Fibroblast of lung (primary cell): ENCODE results near the gene PLA2G4B. TPM values are rescaled to one million over a fixed set of nuclear protein-coding genes. Genes with fewer than 3 reads are reported as not detected.

Experiments
- DNase-seq, 2 donors: peaks; one replicate each; pipeline versions ENCODE4 v3.0.0 to v3.0.0-alpha.2; 2010; ENCODE audit warnings: low read depth in 2 of 2
- H2AFZ ChIP-seq: 2 replicates; pipeline ENCODE4 v1.5.1; 2012; ENCODE audit warnings: low read length, control low read depth, inconsistent platforms
- H3K27ac ChIP-seq: 2 replicates; pipeline ENCODE4 v1.5.1; 2011; ENCODE audit warnings: low read length, control low read depth; ENCODE audit not compliant: insufficient read depth
- H3K27me3 ChIP-seq: 2 replicates; pipeline ENCODE4 v1.5.1; 2011; ENCODE audit warnings: mild to moderate bottlenecking, low read length; ENCODE audit not compliant: control insufficient read depth, insufficient read depth
- H3K36me3 ChIP-seq: 2 replicates; pipeline ENCODE4 v1.5.1; 2011; ENCODE audit warnings: low read length; ENCODE audit not compliant: control insufficient read depth, insufficient read depth
- H3K4me1 ChIP-seq: 2 replicates; pipeline ENCODE4 v1.5.1; 2011; ENCODE audit warnings: low read length; ENCODE audit not compliant: control insufficient read depth, insufficient read depth; ENCODE audit errors: extremely low read depth
- H3K4me2 ChIP-seq: 2 replicates; pipeline ENCODE4 v1.5.1; 2011; ENCODE audit warnings: low read length, control low read depth; ENCODE audit not compliant: insufficient read depth; ENCODE audit errors: extremely low read depth
- H3K4me3 ChIP-seq, 4 experiments: fragments of 200-600 bp in 1 of 4; sonication (generic) in 1 of 4; replicated peaks in 1 of 4; 2 replicates each; pipeline ENCODE4 v1.5.1; 2011 to 2016; ENCODE audit warnings: low read length in 4 of 4, low read depth in 3 of 4, mild to moderate bottlenecking in 3 of 4, control low read depth in 2 of 4, inconsistent platforms in 1 of 4, mixed read lengths in 1 of 4; ENCODE audit not compliant: insufficient read depth in 1 of 4; ENCODE audit errors: control extremely low read depth in 1 of 4
- H3K79me2 ChIP-seq: 2 replicates; pipeline ENCODE4 v1.5.1; 2012; ENCODE audit warnings: mild to moderate bottlenecking, low read length, inconsistent platforms; ENCODE audit not compliant: control insufficient read depth, insufficient read depth
- H3K9ac ChIP-seq: 2 replicates; pipeline ENCODE4 v1.5.1; 2011; ENCODE audit warnings: mild to moderate bottlenecking, low read length, control low read depth; ENCODE audit not compliant: insufficient read depth
- H3K9me3 ChIP-seq: 2 replicates; pipeline ENCODE4 v1.5.1; 2012; ENCODE audit warnings: low read depth, low read length; ENCODE audit not compliant: control insufficient read depth, insufficient read depth
- H4K20me1 ChIP-seq: 2 replicates; pipeline ENCODE4 v1.5.1; 2011; ENCODE audit warnings: low read length; ENCODE audit not compliant: control insufficient read depth, insufficient read depth; ENCODE audit errors: extremely low read depth
- EZH2 ChIP-seq: IDR thresholded peaks from 2 replicates; pipeline ENCODE4 v1.5.1; 2012; ENCODE audit warnings: low read length, control low read depth, mild to moderate bottlenecking; ENCODE audit errors: missing control alignments
- polyA plus RNA-seq, 2 donors: library from polyadenylated mRNA; depleted of rRNA in 1 of 2; stranded (reverse) in 1 of 2; unstranded in 1 of 2; fragments of >200 nt; gene quantifications; 2 replicates each; pipeline ENCODE4 v1.2.1, GENCODE V29; 2011 to 2012; ENCODE audit warnings: missing spikeins in 1 of 2
- total RNA-seq: library from RNA; depleted of rRNA; stranded (reverse); fragments of >200 nt; gene quantifications from 2 replicates; pipeline ENCODE4 v1.2.1, GENCODE V29; 2014
- TF ChIP-seq, protein P1 (sequence below), 2 donors: IDR thresholded peaks in 1 of 2; conservative IDR thresholded peaks in 1 of 2; 1 replicate in 1 of 2; 2 replicates in 1 of 2; pipeline ENCODE4 v1.5.1; 2011 to 2012; ENCODE audit warnings: low read length in 2 of 2, control low read depth in 1 of 2, inconsistent platforms in 1 of 2, low read depth in 1 of 2, mild to moderate bottlenecking in 1 of 2

PLA2G4B gene
- total and polyA plus RNA-seq, 2 donors (not counting 1 experiment from before 2014, with no cell fraction given): 0.99 to 1.2 TPM

DNA sequence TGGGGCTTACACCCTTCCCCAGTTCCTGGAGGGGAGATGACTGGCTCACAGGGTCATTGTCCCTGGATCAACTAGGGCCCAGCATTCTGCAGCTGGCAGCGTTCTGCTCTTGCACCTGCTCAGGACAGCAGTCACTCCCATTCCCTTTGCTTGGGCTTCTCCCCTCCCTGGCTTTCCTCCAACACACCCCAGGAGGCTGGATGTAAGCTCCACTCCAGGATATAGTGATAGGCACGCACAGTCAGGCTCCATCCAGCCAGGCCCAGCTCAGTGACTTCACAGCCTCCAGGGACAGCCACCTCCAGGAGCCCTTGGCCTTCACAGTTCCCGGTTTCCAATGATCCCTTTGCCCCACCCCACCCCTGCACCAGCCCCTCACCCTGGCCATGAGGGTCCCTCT, 53.3 kb downstream of the PLA2G4B start:
- Histone ChIP-seq H3K9me3 (no peaks in the 10 kb centered on the region), H3K79me2 (no peaks in the 10 kb centered on the region), H2AFZ (no peak overlapping the region), H3K9ac (no peak overlapping the region), H3K4me2 (no peak overlapping the region), H3K4me1 (peaks cover 11% of the 10 kb centered on the region), H3K27ac (no peak overlapping the region), H3K27me3 (no peaks in the 10 kb centered on the region), H3K4me3 (no peak overlapping the region), H3K36me3 (no peaks in the 10 kb centered on the region), H4K20me1 (no peaks in the 10 kb centered on the region)
- no peak for DNase-seq
- no peak for TF ChIP-seq EZH2
- TF ChIP-seq, protein P1, sequence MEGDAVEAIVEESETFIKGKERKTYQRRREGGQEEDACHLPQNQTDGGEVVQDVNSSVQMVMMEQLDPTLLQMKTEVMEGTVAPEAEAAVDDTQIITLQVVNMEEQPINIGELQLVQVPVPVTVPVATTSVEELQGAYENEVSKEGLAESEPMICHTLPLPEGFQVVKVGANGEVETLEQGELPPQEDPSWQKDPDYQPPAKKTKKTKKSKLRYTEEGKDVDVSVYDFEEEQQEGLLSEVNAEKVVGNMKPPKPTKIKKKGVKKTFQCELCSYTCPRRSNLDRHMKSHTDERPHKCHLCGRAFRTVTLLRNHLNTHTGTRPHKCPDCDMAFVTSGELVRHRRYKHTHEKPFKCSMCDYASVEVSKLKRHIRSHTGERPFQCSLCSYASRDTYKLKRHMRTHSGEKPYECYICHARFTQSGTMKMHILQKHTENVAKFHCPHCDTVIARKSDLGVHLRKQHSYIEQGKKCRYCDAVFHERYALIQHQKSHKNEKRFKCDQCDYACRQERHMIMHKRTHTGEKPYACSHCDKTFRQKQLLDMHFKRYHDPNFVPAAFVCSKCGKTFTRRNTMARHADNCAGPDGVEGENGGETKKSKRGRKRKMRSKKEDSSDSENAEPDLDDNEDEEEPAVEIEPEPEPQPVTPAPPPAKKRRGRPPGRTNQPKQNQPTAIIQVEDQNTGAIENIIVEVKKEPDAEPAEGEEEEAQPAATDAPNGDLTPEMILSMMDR (conservative IDR thresholded peaks at IDR 0.05 in 1 of 2, IDR thresholded peaks at IDR 0.05 in 1 of 2; ENCODE audit: low read depth in 1 of 2, low read length in 2 of 2): no peak

DNA sequence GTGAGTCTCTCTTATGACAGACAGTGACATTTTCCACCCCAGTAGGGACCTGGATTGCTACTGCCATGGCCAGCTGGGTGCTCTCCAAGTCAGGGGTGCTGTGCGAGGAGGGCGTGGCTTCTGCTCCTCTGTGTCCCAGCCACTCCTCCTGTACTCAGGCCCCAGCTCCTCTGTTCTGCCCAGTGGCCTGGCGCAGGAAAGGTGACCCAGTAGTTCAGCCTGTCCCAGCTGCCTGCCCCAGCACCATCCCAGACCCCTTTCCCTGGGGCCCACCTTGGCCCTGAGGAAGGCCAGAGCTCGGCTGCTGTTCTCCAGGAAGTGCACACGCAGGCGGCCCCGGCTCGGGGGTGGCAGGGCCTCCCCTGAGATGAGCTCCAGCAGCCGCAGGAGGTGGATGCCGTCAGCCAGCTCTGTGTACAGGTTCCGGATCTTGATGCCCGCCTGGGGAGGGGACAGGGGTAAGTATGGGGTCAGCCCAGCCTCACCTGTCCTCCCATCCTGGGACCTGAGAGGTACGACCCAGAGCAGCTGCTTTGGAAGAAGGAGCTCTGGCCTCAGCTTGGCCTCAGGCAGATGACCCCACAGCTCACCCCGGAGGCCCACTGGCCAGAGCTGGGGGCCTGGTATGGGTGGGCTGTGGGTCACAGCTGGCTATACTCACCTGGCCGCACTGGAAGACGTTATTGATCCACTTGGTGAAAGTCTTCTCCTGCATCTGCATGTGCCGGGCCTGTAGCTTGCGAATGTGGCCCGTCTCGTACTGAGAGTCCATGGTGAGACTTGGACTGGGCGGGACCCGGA, 54.2 kb downstream of the PLA2G4B start:
- Histone ChIP-seq H3K4me1 (peaks cover 11% of the 10 kb centered on the region), H3K4me2 (no peak overlapping the region), H4K20me1 (no peaks in the 10 kb centered on the region), H3K4me3 (no peak overlapping the region), H3K79me2 (no peaks in the 10 kb centered on the region), H3K27me3 (no peaks in the 10 kb centered on the region), H3K36me3 (no peaks in the 10 kb centered on the region), H3K9me3 (no peaks in the 10 kb centered on the region), H3K27ac (no peak overlapping the region), H3K9ac (no peak overlapping the region), H2AFZ (no peak overlapping the region)
- DNase-seq: no peak
- TF ChIP-seq, protein P1 (conservative IDR thresholded peaks at IDR 0.05 in 1 of 2, IDR thresholded peaks at IDR 0.05 in 1 of 2; ENCODE audit: low read depth in 1 of 2, low read length in 2 of 2): no peak
- no peak for TF ChIP-seq EZH2

DNA sequence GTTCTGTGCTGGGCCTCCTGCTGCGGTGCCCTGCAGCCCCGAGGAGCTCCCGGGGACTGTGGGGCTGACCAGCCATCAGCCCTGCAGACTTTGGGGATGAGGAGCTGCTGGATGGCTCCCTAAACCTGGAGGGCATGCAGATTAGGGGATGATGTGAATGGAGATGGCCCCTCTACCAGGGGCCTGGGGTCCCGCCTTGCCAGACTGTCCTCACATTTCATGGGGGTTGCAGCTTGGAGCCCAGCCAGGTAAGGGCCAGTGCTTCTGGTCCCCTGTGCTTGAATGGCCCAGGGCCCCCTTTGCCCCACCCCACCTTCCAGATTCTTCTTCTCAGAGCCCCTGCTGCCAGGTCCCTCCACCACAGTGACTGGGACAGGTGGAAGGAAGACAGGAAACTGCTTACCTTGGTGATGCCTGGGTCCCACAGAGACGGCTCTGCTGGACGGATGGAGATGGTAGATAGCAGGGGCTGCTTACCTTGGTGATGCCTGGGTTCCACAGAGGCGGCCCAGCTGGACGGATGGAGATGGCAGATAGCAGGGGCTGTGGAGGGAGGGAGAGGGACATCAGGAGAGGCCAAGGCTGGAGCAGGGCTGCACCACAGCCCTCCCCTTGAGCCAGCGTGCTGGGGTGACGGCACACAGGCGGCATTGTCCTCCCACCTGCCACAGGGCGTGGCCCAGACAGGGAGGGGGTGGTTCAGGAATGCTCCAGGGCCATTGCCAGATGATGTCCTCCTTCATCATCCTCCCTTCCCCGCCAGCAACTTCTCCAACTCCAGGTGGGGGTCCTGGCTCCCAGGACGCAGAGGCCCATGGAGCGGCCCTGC, 55.0 kb downstream of the PLA2G4B start, which contains the start of gene SPTBN5:
Gene SPTBN5 (minus strand): TSS at position 632 of the 829 bp plus-strand sequence. CDS start 556 bp downstream, at position 76.
- Histone ChIP-seq H3K27ac (peak within 1 kb of the TSS; percentile 36), H3K4me2 (no peak within 1 kb of the TSS), H3K9ac (no peak within 1 kb of the TSS), H3K36me3 (no peaks in the 10 kb centered on the region), H3K9me3 (no peaks in the 10 kb centered on the region), H4K20me1 (no peaks in the 10 kb centered on the region), H3K79me2 (no peaks in the 10 kb centered on the region), H3K4me3 (no peak within 1 kb of the TSS), H3K27me3 (no peaks in the 10 kb centered on the region), H3K4me1 (peaks cover 11% of the 10 kb centered on the region), H2AFZ (no peak within 1 kb of the TSS)
- DNase-seq: no peak
- TF ChIP-seq, protein P1 (conservative IDR thresholded peaks at IDR 0.05 in 1 of 2, IDR thresholded peaks at IDR 0.05 in 1 of 2; ENCODE audit: low read depth in 1 of 2, low read length in 2 of 2): no peak
- no peak for TF ChIP-seq EZH2
